HG02973 (cell line): Measurements from ENCODE around the gene ATXN8OS.
A peak's percentile ranks its signal among the peaks of the same experiment; 100 is the strongest.
"Not testable (repeated sequence)": the region's sequence is repeated elsewhere in the genome, so short reads cannot be mapped to it uniquely, and the experiment has no call there.

Source experiments
- ATAC-seq: cut with Tn5 transposase; IDR thresholded peaks from one replicate; pipeline ENCODE4 v1.9.1; 2021; ENCODE audit warnings: moderate library complexity; ENCODE audit not compliant: unreplicated experiment

ATXN8OS gene

GRCh38 chr13:70107498-70108281 lies at the start of gene ATXN8OS:
Gene ATXN8OS, plus strand, starts transcription at chr13:70107826.
- no peak for ATAC-seq

- no peak for ATAC-seq
These were observed 27.6 kb upstream of the ATXN8OS start for GRCh38 chr13:70080012-70080411.

- no peak for ATAC-seq
These were observed 20.4 kb upstream of the ATXN8OS start for GRCh38 chr13:70087247-70087646.

GRCh38 chr13:70088926-70089325 lies 18.7 kb upstream of the ATXN8OS start:
- ATAC-seq: no peak

- peak; percentile 73 for ATAC-seq
These were observed 17.4 kb upstream of the ATXN8OS start for GRCh38 chr13:70090036-70090723.

GRCh38 chr13:70098669-70099068 lies 9.0 kb upstream of the ATXN8OS start:
- peak; percentile 58 for ATAC-seq

- no peak for ATAC-seq
These were observed 3.1 kb upstream of the ATXN8OS start for GRCh38 chr13:70104481-70104880.

- ATAC-seq: no peak
These were observed 515 bp upstream of the ATXN8OS start for GRCh38 chr13:70107125-70107497.

GRCh38 chr13:70108356-70109105 lies 905 bp downstream of the ATXN8OS start, which contains the start of gene KLHL1:
Gene KLHL1, minus strand, starts transcription at chr13:70108452. Its CDS starts 753 bp downstream, at chr13:70107699.
- no peak for ATAC-seq

- ATAC-seq: no peak
These were observed 9.8 kb downstream of the ATXN8OS start for GRCh38 chr13:70117338-70117905.

GRCh38 chr13:70125693-70126092 lies 18.1 kb downstream of the ATXN8OS start:
- ATAC-seq: no peak

- ATAC-seq: no peak
These were observed 20.5 kb downstream of the ATXN8OS start for GRCh38 chr13:70128098-70128497.

- not testable (repeated sequence) for ATAC-seq
These were observed 35.0 kb downstream of the ATXN8OS start for GRCh38 chr13:70142658-70143057.

GRCh38 chr13:70162141-70162540 lies 54.5 kb downstream of the ATXN8OS start:
- ATAC-seq: no peak

- no peak for ATAC-seq
These were observed 63.1 kb downstream of the ATXN8OS start for GRCh38 chr13:70170689-70171088.

GRCh38 chr13:70171151-70171550 lies 63.5 kb downstream of the ATXN8OS start:
- no peak for ATAC-seq

GRCh38 chr13:70172946-70173597 lies 65.4 kb downstream of the ATXN8OS start:
- no peak for ATAC-seq

GRCh38 chr13:70173598-70173959 lies 66.0 kb downstream of the ATXN8OS start:
- ATAC-seq: no peak

GRCh38 chr13:70178346-70178745 lies 70.7 kb downstream of the ATXN8OS start:
- ATAC-seq: no peak
